HepG2 (cell line): ENCODE results near the gene ZC2HC1B. TPM values are rescaled to one million over a fixed set of nuclear protein-coding genes. Genes with fewer than 3 reads are reported as not detected.

Source experiments
- ARNTL ChIP-seq: sonication (generic); formaldehyde crosslinking; IDR thresholded peaks from 2 replicates; pipeline ENCODE4 v1.4.0; 2020; ENCODE audit warnings: mild to moderate bottlenecking, missing genetic modification reagents
- CHCHD3 ChIP-seq: sonication (generic); formaldehyde crosslinking; IDR thresholded peaks from 2 replicates; pipeline ENCODE4 v1.8.0; 2022; ENCODE audit warnings: mild to moderate bottlenecking, missing genetic modification reagents, moderate library complexity
- E2F1 ChIP-seq: sonication (generic); formaldehyde crosslinking; IDR thresholded peaks from 2 replicates; pipeline ENCODE4 v1.5.0; 2020; ENCODE audit warnings: missing genetic modification reagents
- FOXP4 ChIP-seq: sonication (generic); formaldehyde crosslinking; IDR thresholded peaks from 2 replicates; pipeline ENCODE4 v1.4.0; 2020; ENCODE audit warnings: missing genetic modification reagents
- JUNB ChIP-seq: sonication (generic); formaldehyde crosslinking; IDR thresholded peaks from 2 replicates; pipeline ENCODE4 v1.8.0; 2022; ENCODE audit warnings: missing genetic modification reagents, mild to moderate bottlenecking, borderline replicate concordance
- KAT7 ChIP-seq: IDR thresholded peaks from 2 replicates; pipeline ENCODE4 v1.6.1; 2018; ENCODE audit warnings: borderline replicate concordance, missing compliant biosample characterization
- RBAK ChIP-seq: sonication (generic); formaldehyde crosslinking; IDR thresholded peaks from 2 replicates; pipeline ENCODE4 v1.5.1; 2020; ENCODE audit warnings: mild to moderate bottlenecking, missing genetic modification reagents
- SNAPC2 ChIP-seq: sonication (generic); formaldehyde crosslinking; IDR thresholded peaks from 2 replicates; pipeline ENCODE4 v1.8.1; 2022; ENCODE audit warnings: mild to moderate bottlenecking, missing genetic modification reagents
- SRY ChIP-seq: sonication (generic); formaldehyde crosslinking; IDR thresholded peaks from 2 replicates; pipeline ENCODE4 v1.8.0; 2022; ENCODE audit warnings: mild to moderate bottlenecking, missing genetic modification reagents
- TOPORS ChIP-seq: sonication (generic); formaldehyde crosslinking; IDR thresholded peaks from 2 replicates; pipeline ENCODE4 v1.8.0; 2023; ENCODE audit warnings: mild to moderate bottlenecking, missing genetic modification reagents
- ZBTB7A ChIP-seq: sonication (generic); formaldehyde crosslinking; IDR thresholded peaks from 2 replicates; pipeline ENCODE4 v1.8.0; 2022; ENCODE audit warnings: mild to moderate bottlenecking, missing genetic modification reagents
- ZNF34 ChIP-seq: sonication (generic); formaldehyde crosslinking; IDR thresholded peaks from 2 replicates; pipeline ENCODE4 v1.4.0; 2020; ENCODE audit warnings: mild to moderate bottlenecking, missing genetic modification reagents, borderline replicate concordance
- ZNF703 ChIP-seq: sonication (generic); formaldehyde crosslinking; IDR thresholded peaks from 2 replicates; pipeline ENCODE4 v1.5.1; 2020; ENCODE audit warnings: missing genetic modification reagents, mild to moderate bottlenecking, moderate library complexity, borderline replicate concordance
- ZNF709 ChIP-seq: sonication (generic); formaldehyde crosslinking; IDR thresholded peaks from 2 replicates; pipeline ENCODE4 v1.5.0; 2020; ENCODE audit warnings: mild to moderate bottlenecking, missing genetic modification reagents
- ZNF720 ChIP-seq: sonication (generic); formaldehyde crosslinking; IDR thresholded peaks from 2 replicates; pipeline ENCODE4 v1.4.0; 2020; ENCODE audit warnings: missing genetic modification reagents
- polyA plus RNA-seq, 8 experiments: library from polyadenylated mRNA; depleted of rRNA in 3 of 8; stranded (reverse) in 7 of 8; unstranded in 1 of 8; fragments of >200 nt; fragmentation: Illumina TruSeq in 4 of 8; extraction: Trizol in 4 of 8; gene quantifications; 2 replicates each; pipeline versions ENCODE4 v1.2.1 to v1.2.3, GENCODE V29; 2011 to 2016; ENCODE audit warnings: low read depth in 4 of 8, missing spikeins in 1 of 8, mixed read lengths in 1 of 8; ENCODE audit not compliant: insufficient read depth in 1 of 8
- total RNA-seq, 5 experiments: library from RNA; depleted of rRNA; stranded (reverse); fragments of >200 nt; fragmentation: Illumina TruSeq; extraction: Trizol; gene quantifications; 2 replicates each; pipeline ENCODE4 v1.2.3, GENCODE V29; 2016; ENCODE audit warnings: low read depth in 1 of 5
- TF ChIP-seq, protein P1 (sequence below): sonication (generic); formaldehyde crosslinking; IDR thresholded peaks from 2 replicates; pipeline ENCODE4 v1.4.0; 2020; ENCODE audit warnings: mild to moderate bottlenecking, missing genetic modification reagents, borderline replicate concordance
- TF ChIP-seq, protein P2 (sequence below): sonication (generic); formaldehyde crosslinking; IDR thresholded peaks from 2 replicates; pipeline ENCODE4 v1.4.0; 2020; ENCODE audit warnings: missing genetic modification reagents

ZC2HC1B gene
- total and polyA plus RNA-seq, 2 of the 13 experiments (the other 11 are each of a cell fraction or from before 2014, with no cell fraction given): not detected

- TF ChIP-seq FOXP4 (CRISPR knock-in tag) (no peak; the same call in 1 of the 2 replicates), KAT7 (CRISPR knock-in tag) (peak; percentile 89), E2F1 (peak; percentile 91), SRY (CRISPR knock-in tag) (peak; percentile 98), RBAK (peak; percentile 53; the same call in 1 of the 2 replicates), ARNTL (CRISPR knock-in tag) (peak; percentile 99), ZNF34 (peak; percentile 98), ZNF703 (CRISPR knock-in tag) (peak; percentile 99), CHCHD3 (CRISPR knock-in tag) (peak; percentile 96), JUNB (CRISPR knock-in tag) (peak; percentile 73; the same call in 1 of the 2 replicates), ZNF720 (peak; percentile 87; the same call in 1 of the 2 replicates), TOPORS (peak; percentile 94; the same call in 1 of the 2 replicates), SNAPC2 (CRISPR knock-in tag) (peak; percentile 88), ZNF709 (CRISPR knock-in tag) (peak; percentile 97), ZBTB7A (CRISPR knock-in tag) (peak; percentile 94)
- TF ChIP-seq, protein P1, sequence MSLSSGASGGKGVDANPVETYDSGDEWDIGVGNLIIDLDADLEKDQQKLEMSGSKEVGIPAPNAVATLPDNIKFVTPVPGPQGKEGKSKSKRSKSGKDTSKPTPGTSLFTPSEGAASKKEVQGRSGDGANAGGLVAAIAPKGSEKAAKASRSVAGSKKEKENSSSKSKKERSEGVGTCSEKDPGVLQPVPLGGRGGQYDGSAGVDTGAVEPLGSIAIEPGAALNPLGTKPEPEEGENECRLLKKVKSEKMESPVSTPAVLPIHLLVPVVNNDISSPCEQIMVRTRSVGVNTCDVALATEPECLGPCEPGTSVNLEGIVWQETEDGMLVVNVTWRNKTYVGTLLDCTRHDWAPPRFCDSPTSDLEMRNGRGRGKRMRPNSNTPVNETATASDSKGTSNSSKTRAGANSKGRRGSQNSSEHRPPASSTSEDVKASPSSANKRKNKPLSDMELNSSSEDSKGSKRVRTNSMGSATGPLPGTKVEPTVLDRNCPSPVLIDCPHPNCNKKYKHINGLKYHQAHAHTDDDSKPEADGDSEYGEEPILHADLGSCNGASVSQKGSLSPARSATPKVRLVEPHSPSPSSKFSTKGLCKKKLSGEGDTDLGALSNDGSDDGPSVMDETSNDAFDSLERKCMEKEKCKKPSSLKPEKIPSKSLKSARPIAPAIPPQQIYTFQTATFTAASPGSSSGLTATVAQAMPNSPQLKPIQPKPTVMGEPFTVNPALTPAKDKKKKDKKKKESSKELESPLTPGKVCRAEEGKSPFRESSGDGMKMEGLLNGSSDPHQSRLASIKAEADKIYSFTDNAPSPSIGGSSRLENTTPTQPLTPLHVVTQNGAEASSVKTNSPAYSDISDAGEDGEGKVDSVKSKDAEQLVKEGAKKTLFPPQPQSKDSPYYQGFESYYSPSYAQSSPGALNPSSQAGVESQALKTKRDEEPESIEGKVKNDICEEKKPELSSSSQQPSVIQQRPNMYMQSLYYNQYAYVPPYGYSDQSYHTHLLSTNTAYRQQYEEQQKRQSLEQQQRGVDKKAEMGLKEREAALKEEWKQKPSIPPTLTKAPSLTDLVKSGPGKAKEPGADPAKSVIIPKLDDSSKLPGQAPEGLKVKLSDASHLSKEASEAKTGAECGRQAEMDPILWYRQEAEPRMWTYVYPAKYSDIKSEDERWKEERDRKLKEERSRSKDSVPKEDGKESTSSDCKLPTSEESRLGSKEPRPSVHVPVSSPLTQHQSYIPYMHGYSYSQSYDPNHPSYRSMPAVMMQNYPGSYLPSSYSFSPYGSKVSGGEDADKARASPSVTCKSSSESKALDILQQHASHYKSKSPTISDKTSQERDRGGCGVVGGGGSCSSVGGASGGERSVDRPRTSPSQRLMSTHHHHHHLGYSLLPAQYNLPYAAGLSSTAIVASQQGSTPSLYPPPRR (CRISPR knock-in tag): peak; percentile 92
- TF ChIP-seq, protein P2, sequence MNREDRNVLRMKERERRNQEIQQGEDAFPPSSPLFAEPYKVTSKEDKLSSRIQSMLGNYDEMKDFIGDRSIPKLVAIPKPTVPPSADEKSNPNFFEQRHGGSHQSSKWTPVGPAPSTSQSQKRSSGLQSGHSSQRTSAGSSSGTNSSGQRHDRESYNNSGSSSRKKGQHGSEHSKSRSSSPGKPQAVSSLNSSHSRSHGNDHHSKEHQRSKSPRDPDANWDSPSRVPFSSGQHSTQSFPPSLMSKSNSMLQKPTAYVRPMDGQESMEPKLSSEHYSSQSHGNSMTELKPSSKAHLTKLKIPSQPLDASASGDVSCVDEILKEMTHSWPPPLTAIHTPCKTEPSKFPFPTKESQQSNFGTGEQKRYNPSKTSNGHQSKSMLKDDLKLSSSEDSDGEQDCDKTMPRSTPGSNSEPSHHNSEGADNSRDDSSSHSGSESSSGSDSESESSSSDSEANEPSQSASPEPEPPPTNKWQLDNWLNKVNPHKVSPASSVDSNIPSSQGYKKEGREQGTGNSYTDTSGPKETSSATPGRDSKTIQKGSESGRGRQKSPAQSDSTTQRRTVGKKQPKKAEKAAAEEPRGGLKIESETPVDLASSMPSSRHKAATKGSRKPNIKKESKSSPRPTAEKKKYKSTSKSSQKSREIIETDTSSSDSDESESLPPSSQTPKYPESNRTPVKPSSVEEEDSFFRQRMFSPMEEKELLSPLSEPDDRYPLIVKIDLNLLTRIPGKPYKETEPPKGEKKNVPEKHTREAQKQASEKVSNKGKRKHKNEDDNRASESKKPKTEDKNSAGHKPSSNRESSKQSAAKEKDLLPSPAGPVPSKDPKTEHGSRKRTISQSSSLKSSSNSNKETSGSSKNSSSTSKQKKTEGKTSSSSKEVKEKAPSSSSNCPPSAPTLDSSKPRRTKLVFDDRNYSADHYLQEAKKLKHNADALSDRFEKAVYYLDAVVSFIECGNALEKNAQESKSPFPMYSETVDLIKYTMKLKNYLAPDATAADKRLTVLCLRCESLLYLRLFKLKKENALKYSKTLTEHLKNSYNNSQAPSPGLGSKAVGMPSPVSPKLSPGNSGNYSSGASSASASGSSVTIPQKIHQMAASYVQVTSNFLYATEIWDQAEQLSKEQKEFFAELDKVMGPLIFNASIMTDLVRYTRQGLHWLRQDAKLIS (CRISPR knock-in tag): peak; percentile 75; the same call in 1 of the 2 replicates
Observed at GRCh38 chr6:143842902-143843676, 21.2 kb upstream of the ZC2HC1B start, which contains the start of gene LTV1 (continued).
